Activated naive CD8-positive, alpha-beta T cell treated with anti-CD3 and anti-CD28 coated beads, Interleukin-2, amount 10 ng/mL, durations not matched to agents 7 days and 5 days (primary cell): ENCODE results near the gene ASB4. TPM values are rescaled to one million over a fixed set of nuclear protein-coding genes. Genes with fewer than 3 reads are reported as not detected.

ENCODE experiments used
- total RNA-seq, 2 experiments: library from RNA; stranded (reverse); gene quantifications; one replicate each; pipeline ENCODE4 v1.2.3, GENCODE V29; 2021

ASB4 gene
- total RNA-seq, 2 experiments from 2014 or later: not detected

Other genes with a start within 250 kb of the ASB4 start
- gene PON1, start 161.4 kb upstream of the ASB4 start, total RNA-seq: not detected
- not detected for gene PON3, start 89.6 kb upstream of the ASB4 start, total RNA-seq
- 1 to 10 TPM; 6.5 to 8.6 TPM for gene PON2, start 50.9 kb upstream of the ASB4 start, total RNA-seq
- gene PDK4, start 110.6 kb downstream of the ASB4 start, total RNA-seq: 1 to 10 TPM in 1 of 2 experiments, under 1 TPM in 1; 0.39 to 1.2 TPM